Stimulated activated CD8-positive, alpha-beta memory T cell treated with anti-CD3 and anti-CD28 coated beads, Interleukin-12 subunit alpha, Interleukin-12 subunit beta, amount 100 ng/mL, for 1 hour (primary cell): ENCODE results near the gene WASHC1.
A peak's percentile ranks its signal among the peaks of the same experiment; 100 is the strongest.
"Not testable (repeated sequence)": the region's sequence is repeated elsewhere in the genome, so short reads cannot be mapped to it uniquely, and the experiment has no call there.

Source experiments
- DNase-seq: peaks from one replicate; pipeline ENCODE4 v3.0.0-alpha.2; 2020; ENCODE audit warnings: low read depth

The WASHC1 gene

DNA sequence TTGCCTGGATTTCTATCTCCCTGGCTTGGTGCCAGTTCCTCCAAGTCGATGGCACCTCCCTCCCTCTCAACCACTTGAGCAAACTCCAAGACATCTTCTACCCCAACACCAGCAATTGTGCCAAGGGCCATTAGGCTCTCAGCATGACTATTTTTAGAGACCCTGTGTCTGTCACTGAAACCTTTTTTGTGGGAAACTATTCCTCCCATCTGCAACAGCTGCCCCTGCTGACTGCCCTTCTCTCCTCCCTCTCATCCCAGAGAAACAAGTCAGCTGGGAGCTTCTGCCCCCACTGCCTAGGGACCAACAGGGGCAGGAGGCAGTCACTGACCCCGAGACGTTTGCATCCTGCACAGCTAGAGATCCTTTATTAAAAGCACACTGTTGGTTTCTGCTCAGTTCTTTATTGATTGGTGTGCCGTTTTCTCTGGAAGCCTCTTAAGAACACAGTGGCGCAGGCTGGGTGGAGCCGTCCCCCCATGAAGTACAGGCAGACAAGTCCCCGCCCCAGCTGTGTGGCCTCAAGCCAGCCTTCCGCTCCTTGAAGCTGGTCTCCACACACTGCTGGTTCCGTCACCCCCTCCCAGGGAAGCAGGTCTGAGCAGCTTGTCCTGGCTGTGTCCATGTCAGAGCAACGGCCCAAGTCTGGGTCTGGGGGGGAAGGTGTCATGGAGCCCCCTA, 15.0 kb downstream of the WASHC1 start:
- not testable (repeated sequence) for DNase-seq

DNA sequence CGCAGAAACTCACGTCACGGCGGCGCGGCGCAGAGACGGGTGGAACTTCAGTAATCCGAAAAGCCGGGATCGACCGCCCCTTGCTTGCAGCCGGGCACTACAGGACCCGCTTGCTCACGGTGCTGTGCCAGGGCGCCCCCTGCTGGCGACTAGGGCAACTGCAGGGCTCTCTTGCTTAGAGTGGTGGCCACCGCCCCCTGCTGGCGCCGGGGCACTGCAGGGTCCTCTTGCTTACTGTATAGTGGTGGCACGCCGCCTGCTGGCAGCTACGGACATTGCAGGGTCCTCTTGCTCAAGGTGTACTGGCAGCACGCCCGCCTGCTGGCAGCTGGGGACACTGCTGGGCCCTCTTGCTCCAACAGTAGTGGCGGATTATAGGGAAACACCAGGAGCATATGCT, 18.1 kb downstream of the WASHC1 start:
- peak; percentile 21 for DNase-seq

DNA sequence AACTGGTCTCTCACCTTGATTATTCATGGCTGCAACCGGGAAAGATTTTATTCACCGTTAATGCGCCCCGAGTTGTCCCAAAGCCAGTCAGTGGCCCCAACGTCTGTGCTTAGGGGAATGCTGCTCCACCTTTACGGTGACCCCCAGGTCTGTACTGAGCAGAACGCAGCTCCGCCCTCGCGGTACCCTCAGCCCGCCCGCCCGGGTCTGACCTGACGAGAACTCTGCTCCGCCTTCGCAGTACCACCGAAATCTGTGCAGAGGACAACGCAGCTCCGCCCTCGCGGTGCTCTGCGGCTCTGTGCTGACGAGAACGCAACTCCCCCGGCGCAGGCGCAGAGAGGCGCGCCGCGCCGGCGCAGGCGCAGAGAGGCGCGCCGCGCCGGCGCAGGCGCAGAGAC, 18.6 kb downstream of the WASHC1 start:
- not testable (repeated sequence) for DNase-seq

DNA sequence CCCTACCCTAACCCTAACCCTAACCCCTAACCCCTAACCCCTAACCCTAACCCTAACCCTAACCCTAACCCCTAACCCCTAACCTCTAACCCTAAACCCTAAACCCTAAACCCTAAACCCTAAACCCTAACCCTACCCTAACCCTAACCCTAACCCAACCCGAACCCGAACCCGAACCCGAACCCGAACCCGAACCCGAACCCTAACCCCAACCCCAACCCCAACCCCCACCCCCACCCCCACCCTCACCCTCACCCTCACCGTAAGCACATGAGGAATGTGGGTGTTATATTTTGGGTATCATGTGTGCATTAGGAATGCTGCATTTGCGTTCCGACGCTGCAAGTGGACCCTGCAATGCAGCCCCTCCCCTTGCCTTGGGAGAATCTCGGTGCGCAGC, 19.0 kb downstream of the WASHC1 start:
- DNase-seq = not testable (repeated sequence)
